Common myeloid progenitor, CD34-positive (primary cell): Measurements from ENCODE around the gene SLC66A1.

Source experiments
- CTCF ChIA-PET: fragments of 350-600 bp; sonication (Branson Sonifier 250); formaldehyde crosslinking; loops from one replicate; lab custom pipeline; 2021; ENCODE audit warnings: antibody characterized with exemption; lab: Charles Lee
- POLR2A ChIA-PET: fragments of 350-600 bp; sonication (Branson Sonifier 250); formaldehyde crosslinking; loops from one replicate; lab custom pipeline; 2021; ENCODE audit warnings: antibody characterized with exemption; lab: Charles Lee
- DNase-seq, 3 donors: peaks; one replicate each; pipeline versions ENCODE4 v3.0.0 to v3.0.0-alpha.2; 2013
- H3K27ac ChIP-seq, 2 experiments: 1 replicate in 1 of 2; 2 replicates in 1 of 2; pipeline ENCODE4 v1.7.0; 2013; ENCODE audit warnings: inconsistent platforms in 2 of 2, low read length in 2 of 2, mild to moderate bottlenecking in 2 of 2, low read depth in 1 of 2, moderate library complexity in 1 of 2; ENCODE audit not compliant: severe bottlenecking in 2 of 2, insufficient read depth in 1 of 2, poor library complexity in 1 of 2
- H3K27me3 ChIP-seq, 5 experiments: replicated peaks in 2 of 5; 1 replicate in 3 of 5; 2 replicates in 2 of 5; pipeline versions ENCODE4 v1.6.1 to v1.7.0; 2013; ENCODE audit warnings: low read length in 4 of 5, mild to moderate bottlenecking in 2 of 5, moderate library complexity in 2 of 5, inconsistent platforms in 1 of 5; ENCODE audit not compliant: insufficient read depth in 5 of 5, control insufficient read depth in 4 of 5
- H3K36me3 ChIP-seq, 4 experiments: 1 replicate in 2 of 4; 2 replicates in 2 of 4; pipeline versions ENCODE4 v1.6.1 to v1.7.0; 2013; ENCODE audit warnings: low read length in 3 of 4, control low read depth in 1 of 4, mild to moderate bottlenecking in 1 of 4; ENCODE audit not compliant: control insufficient read depth in 4 of 4, insufficient read depth in 4 of 4
- H3K4me1 ChIP-seq, 4 experiments: 1 replicate in 3 of 4; 2 replicates in 1 of 4; pipeline versions ENCODE4 v1.6.1 to v1.7.1; 2013; ENCODE audit warnings: low read length in 3 of 4, mild to moderate bottlenecking in 3 of 4, control low read depth in 1 of 4, inconsistent platforms in 1 of 4, moderate library complexity in 1 of 4; ENCODE audit not compliant: control insufficient read depth in 4 of 4, insufficient read depth in 4 of 4; ENCODE audit errors: control extremely low read depth in 1 of 4
- H3K4me3 ChIP-seq, 7 experiments: 1 replicate in 4 of 7; 2 replicates in 3 of 7; pipeline versions ENCODE4 v1.5.1 to v1.7.0; 2013; ENCODE audit warnings: mild to moderate bottlenecking in 7 of 7, low read length in 6 of 7, moderate library complexity in 6 of 7, inconsistent platforms in 2 of 7, low read depth in 2 of 7, control low read depth in 1 of 7; ENCODE audit not compliant: insufficient read depth in 4 of 7, control insufficient read depth in 1 of 7; ENCODE audit errors: extremely low read depth in 1 of 7
- H3K9me3 ChIP-seq, 5 experiments: 1 replicate in 4 of 5; 2 replicates in 1 of 5; pipeline versions ENCODE4 v1.6.1 to v1.7.1; 2013; ENCODE audit warnings: low read length in 4 of 5, mild to moderate bottlenecking in 2 of 5, inconsistent platforms in 1 of 5, low read depth in 1 of 5, moderate library complexity in 1 of 5; ENCODE audit not compliant: control insufficient read depth in 4 of 5, insufficient read depth in 2 of 5; ENCODE audit errors: control extremely low read depth in 1 of 5
- WGBS: methylation state at CpG from one replicate; pipeline ENCODE4 v1.1.5; 2013; ENCODE audit not compliant: insufficient coverage; 5-methylcytosine and 5-hydroxymethylcytosine counted together

SLC66A1 gene

DNA sequence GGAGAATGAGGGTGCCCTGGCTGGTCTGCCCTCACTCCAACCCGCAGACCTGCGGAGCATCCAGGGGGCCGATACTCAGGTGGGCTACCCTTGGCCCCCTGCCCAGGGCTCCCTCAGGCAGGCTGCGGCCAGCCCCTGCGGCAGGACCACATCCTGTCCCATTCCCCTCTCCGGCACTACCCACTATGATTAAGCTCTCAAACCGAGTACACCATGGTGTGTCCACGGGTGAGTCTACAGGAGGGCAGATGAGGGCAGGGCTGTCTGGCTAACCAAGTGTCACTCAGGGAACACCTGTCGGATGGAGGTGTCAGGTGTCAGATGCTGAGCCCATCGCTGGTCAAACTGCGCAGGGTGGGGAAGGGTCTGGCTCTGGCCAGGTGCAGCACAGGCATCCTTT, 47.2 kb downstream of the SLC66A1 start:
- peak overlapping the region in 1 of 2 experiments; percentile 25 for H3K27ac ChIP-seq
- H3K4me3 ChIP-seq = peak overlapping the region in 2 of 7 experiments; percentile 20 to 42
- no peaks in the 10 kb centered on the region for H3K9me3 ChIP-seq
- H3K4me1 ChIP-seq = peaks cover 0 to 43% (median 18%) of the 10 kb centered on the region in 4 experiments
- 49% methylated on average over 9 of the region's 11 CpGs for WGBS
- no peaks in the 10 kb centered on the region for H3K27me3 ChIP-seq
- CTCF ChIA-PET = interaction anchor here (0.8 to 1.2 kb wide), 5 partner anchors 9 to 18 kb away, joined by 3 to 4 read pairs (median 3); no protein-coding TSS in a partner anchor
- POLR2A ChIA-PET = interaction anchor here (0.7 kb wide), 1 partner anchor 189 kb away, joined by 3 read pairs; no protein-coding TSS in a partner anchor
- DNase-seq = peak; percentile 15 to 68 (median 68)
- peaks cover 3 to 32% (median 20%) of the 10 kb centered on the region in 4 experiments for H3K36me3 ChIP-seq

DNA sequence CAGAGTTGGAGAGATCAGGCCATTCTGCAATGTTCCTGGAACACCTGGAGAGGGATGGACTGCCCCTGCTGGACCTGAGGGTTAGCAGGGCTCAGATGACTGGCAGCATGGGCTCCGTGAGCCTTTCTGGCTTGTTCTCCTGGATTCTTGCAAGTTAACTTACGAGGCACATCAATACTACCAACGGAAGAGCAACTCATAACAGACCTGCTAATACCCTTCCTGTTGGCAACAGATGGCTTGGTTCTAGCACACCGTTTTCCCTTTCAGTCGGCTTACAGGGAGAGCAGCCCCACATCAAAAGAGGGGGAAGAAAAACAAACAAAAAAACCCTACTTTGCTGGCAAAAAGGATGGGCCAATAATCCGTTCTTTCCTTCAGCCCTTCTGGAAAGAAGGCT, 47.9 kb downstream of the SLC66A1 start:
- peak overlapping the region in 1 of 7 experiments; percentile 42 for H3K4me3 ChIP-seq
- peaks cover 3 to 27% (median 17%) of the 10 kb centered on the region in 4 experiments for H3K36me3 ChIP-seq
- H3K4me1 ChIP-seq = peaks cover 0 to 43% (median 18%) of the 10 kb centered on the region in 4 experiments
- POLR2A ChIA-PET = interaction anchor here (0.6 kb wide), 1 partner anchor 69 kb away, joined by 3 read pairs; no protein-coding TSS in a partner anchor
- H3K27ac ChIP-seq = peak overlapping the region in 1 of 2 experiments; percentile 25
- CTCF ChIA-PET = interaction anchor here (1.0 to 1.2 kb wide), 4 partner anchors 15 to 18 kb away, joined by 3 to 5 read pairs (median 4); no protein-coding TSS in a partner anchor
- 20% methylated on average over 5 of the region's 6 CpGs for WGBS
- H3K27me3 ChIP-seq = no peaks in the 10 kb centered on the region
- no peaks in the 10 kb centered on the region for H3K9me3 ChIP-seq
- DNase-seq = peak; percentile 18 to 88 (median 85)

DNA sequence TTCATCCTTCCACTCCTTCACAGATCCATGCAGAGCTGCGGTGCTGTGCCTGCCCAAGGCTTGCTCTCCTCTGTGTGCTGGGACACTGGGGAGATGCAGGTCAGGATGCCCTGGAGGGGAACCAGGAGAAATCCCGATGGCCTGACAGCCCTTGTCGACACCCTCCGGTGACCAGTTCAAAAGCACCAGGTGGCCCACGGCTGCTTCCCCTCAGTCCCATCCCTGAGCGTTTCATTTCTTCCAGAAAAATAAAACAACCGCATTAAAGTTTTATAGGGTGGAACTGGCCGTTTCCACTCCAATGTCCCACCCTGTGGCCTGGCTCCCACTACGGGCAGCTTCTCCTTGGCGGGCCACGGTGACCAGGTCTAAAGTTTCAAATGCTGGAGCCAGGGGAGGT, 48.3 kb downstream of the SLC66A1 start:
- CTCF ChIA-PET = interaction anchor here (1.1 to 1.3 kb wide), 2 partner anchors 16 to 17 kb away, joined by 3 to 5 read pairs; no protein-coding TSS in a partner anchor
- Histone ChIP-seq H3K4me3 (no peak overlapping the region), H3K27me3 (no peaks in the 10 kb centered on the region), H3K36me3 (peaks cover 3 to 29% (median 16%) of the 10 kb centered on the region in 4 experiments), H3K27ac (peak overlapping the region in 1 of 2 experiments; percentile 21), H3K9me3 (no peaks in the 10 kb centered on the region), H3K4me1 (peaks cover 0 to 43% (median 18%) of the 10 kb centered on the region in 4 experiments)
- POLR2A ChIA-PET = interaction anchor here (0.6 kb wide), 1 partner anchor 70 kb away, joined by 3 read pairs; no protein-coding TSS in a partner anchor
- DNase-seq = no peak
- WGBS = 65% methylated on average over 9 of the region's 11 CpGs

GRCh38 chr1:19360843-19361610, 48.9 kb downstream of the SLC66A1 start:
- H3K4me3 ChIP-seq = peak overlapping the region in 1 of 7 experiments; percentile 7
- peaks cover 3 to 23% (median 10%) of the 10 kb centered on the region in 4 experiments for H3K36me3 ChIP-seq
- no peaks in the 10 kb centered on the region for H3K9me3 ChIP-seq
- H3K4me1 ChIP-seq = peaks cover 0 to 43% (median 18%) of the 10 kb centered on the region in 4 experiments
- WGBS = 86% methylated on average over 12 of the region's 18 CpGs
- ChIA-PET CTCF (interaction anchor here (1.1 to 1.3 kb wide), 2 partner anchors 16 kb away, joined by 3 to 5 read pairs; no protein-coding TSS in a partner anchor), POLR2A (no interaction called here)
- H3K27me3 ChIP-seq = no peaks in the 10 kb centered on the region
- peak in 1 of 3 donors; percentile 24 for DNase-seq
- H3K27ac ChIP-seq = no peak overlapping the region

- POLR2A ChIA-PET = no interaction called here
- WGBS = 67% methylated on average over 3 of the region's 8 CpGs
- peaks cover 0 to 17% (median 7%) of the 10 kb centered on the region in 4 experiments for H3K36me3 ChIP-seq
Measured at GRCh38 chr1:19361611-19362147, 49.6 kb downstream of the SLC66A1 start.

DNA sequence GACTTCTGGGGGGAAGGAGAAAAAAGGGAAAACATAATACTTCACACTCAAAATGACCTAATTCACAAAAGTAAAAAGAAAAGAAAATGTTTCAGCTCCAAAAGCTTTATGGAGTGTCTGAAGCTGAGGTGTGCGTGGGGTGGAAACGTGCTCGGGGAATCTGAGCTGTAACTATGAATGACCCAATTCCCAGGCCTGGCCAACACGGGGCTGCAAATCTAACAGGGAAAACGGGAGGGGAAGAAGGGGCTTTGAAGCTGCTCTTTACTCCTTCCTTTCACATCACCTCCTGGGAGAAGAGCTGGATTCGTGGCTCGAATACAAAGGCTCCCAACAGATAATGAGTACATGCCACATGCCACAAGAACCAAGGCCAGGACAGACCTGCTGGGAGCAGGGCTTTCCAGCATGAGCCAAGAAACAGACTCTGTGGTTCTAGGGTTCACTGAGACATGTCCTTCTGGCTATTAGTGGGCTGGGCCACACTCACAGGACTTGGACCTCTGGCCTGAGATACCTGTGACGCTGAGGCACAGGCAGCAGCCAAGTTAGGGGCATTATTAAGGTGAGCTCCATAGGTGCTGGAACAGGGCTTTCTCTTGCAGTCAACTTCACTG, 51.5 kb downstream of the SLC66A1 start:
- Histone ChIP-seq H3K27me3 (no peaks in the 10 kb centered on the region), H3K4me1 (peaks cover 0 to 47% (median 18%) of the 10 kb centered on the region in 4 experiments), H3K36me3 (peaks cover 0 to 10% (median 4%) of the 10 kb centered on the region in 4 experiments), H3K27ac (no peak overlapping the region), H3K4me3 (no peak overlapping the region), H3K9me3 (no peaks in the 10 kb centered on the region)
- CTCF ChIA-PET = interaction anchor here (0.5 to 2.4 kb wide), 6 partner anchors 12 to 287 kb away, joined by 3 to 13 read pairs (median 4); no protein-coding TSS in a partner anchor
- 99% methylated on average over 8 of the region's 8 CpGs for WGBS
- no peak for DNase-seq
- POLR2A ChIA-PET = no interaction called here

More at GRCh38 chr1:19361611-19362147, 49.6 kb downstream of the SLC66A1 start:
- H3K27ac ChIP-seq = no peak overlapping the region
- H3K4me3 ChIP-seq = peak overlapping the region in 1 of 7 experiments; percentile 7
- H3K4me1 ChIP-seq = peaks cover 0 to 46% (median 18%) of the 10 kb centered on the region in 4 experiments
- DNase-seq = peak in 2 of 3 donors; percentile 17 to 33
- no peaks in the 10 kb centered on the region for H3K27me3 ChIP-seq
- CTCF ChIA-PET = interaction anchor here (0.6 to 1.3 kb wide), 2 partner anchors 15 to 29 kb away, joined by 3 to 5 read pairs; no protein-coding TSS in a partner anchor
- H3K9me3 ChIP-seq = no peaks in the 10 kb centered on the region
